ENCODE results near the gene DRICH1. TPM values are rescaled to one million over a fixed set of nuclear protein-coding genes. Genes with fewer than 3 reads are reported as not detected.

The DRICH1 gene
- total RNA-seq, 4 donors from 2014 or later, result 0.76 TPM; not detected in 3

GRCh38 chr22:23621082-23621780 lies 10.9 kb downstream of the DRICH1 start:
- no peaks in the 10 kb centered on the region for H3K36me3 ChIP-seq
- H3K27ac ChIP-seq, result no peak overlapping the region
- H3K27me3 ChIP-seq, result no peaks in the 10 kb centered on the region
- intact Hi-C loops (cut with DNase I), result no loop called here
- 84 to 85% methylated on average over 9 of the region's 9 CpGs for WGBS, 2 donors
- H3K4me3 ChIP-seq, result no peak overlapping the region
- TF ChIP-seq POLR2A (IDR thresholded peaks at IDR 0.05), result no peak
- TF ChIP-seq CTCF (IDR thresholded peaks at IDR 0.05), result no peak
- no peak for DNase-seq
- no peaks in the 10 kb centered on the region for H3K9me3 ChIP-seq
- no peaks in the 10 kb centered on the region for H3K4me1 ChIP-seq

- no peaks in the 10 kb centered on the region for H3K27me3 ChIP-seq
- intact Hi-C loops (cut with DNase I), result no loop called here
- no peak for DNase-seq
- no peaks in the 10 kb centered on the region for H3K9me3 ChIP-seq
- H3K4me3 ChIP-seq, result no peak overlapping the region
- no peaks in the 10 kb centered on the region for H3K4me1 ChIP-seq
- H3K36me3 ChIP-seq, result no peaks in the 10 kb centered on the region
- H3K27ac ChIP-seq, result no peak overlapping the region
- WGBS, 2 donors, result 72 to 83% methylated on average over 5 to 7 of the region's 7 CpGs
- TF ChIP-seq POLR2A (IDR thresholded peaks at IDR 0.05) (no peak), CTCF (IDR thresholded peaks at IDR 0.05) (no peak)
Measured at GRCh38 chr22:23613193-23613972, 18.7 kb downstream of the DRICH1 start.

GRCh38 chr22:23609983-23610781 lies 21.9 kb downstream of the DRICH1 start:
- no peaks in the 10 kb centered on the region for H3K9me3 ChIP-seq
- no peaks in the 10 kb centered on the region for H3K4me1 ChIP-seq
- no peak overlapping the region for H3K4me3 ChIP-seq
- DNase-seq, result no peak
- 78 to 87% methylated on average over 11 to 12 of the region's 12 CpGs for WGBS, 2 donors
- TF ChIP-seq POLR2A (IDR thresholded peaks at IDR 0.05), result no peak
- no peak for TF ChIP-seq CTCF (IDR thresholded peaks at IDR 0.05)
- no peaks in the 10 kb centered on the region for H3K36me3 ChIP-seq
- no peak overlapping the region for H3K27ac ChIP-seq
- intact Hi-C loops (cut with DNase I), result no loop called here
- H3K27me3 ChIP-seq, result peaks cover 0 to 3% (median 0%) of the 10 kb centered on the region in 4 donors

GRCh38 chr22:23608583-23608982 lies 23.5 kb downstream of the DRICH1 start:
- WGBS, 2 donors, result 100% methylated on average over 1 of the region's 6 CpGs; no CpG with 5 or more reads in 1 of the 2 donors
- H3K27me3 ChIP-seq, result peaks cover 0 to 7% (median 0%) of the 10 kb centered on the region in 4 donors
- no peaks in the 10 kb centered on the region for H3K9me3 ChIP-seq
- no peaks in the 10 kb centered on the region for H3K4me1 ChIP-seq
- TF ChIP-seq CTCF (IDR thresholded peaks at IDR 0.05), result no peak
- TF ChIP-seq POLR2A (IDR thresholded peaks at IDR 0.05), result no peak
- intact Hi-C loops (cut with DNase I), result no loop called here
- no peaks in the 10 kb centered on the region for H3K36me3 ChIP-seq
- DNase-seq, result no peak
- H3K4me3 ChIP-seq, result no peak overlapping the region
- H3K27ac ChIP-seq, result no peak overlapping the region
